ENCODE results near the gene YIPF1. TPM values are rescaled to one million over a fixed set of nuclear protein-coding genes. Genes with fewer than 3 reads are reported as not detected.
"Not testable (repeated sequence)": the region's sequence is repeated elsewhere in the genome, so short reads cannot be mapped to it uniquely, and the experiment has no call there.

YIPF1 gene
- total RNA-seq, 1 donor from 2014 or later: 27.1 TPM

GRCh38 chr1:53888681-53889080, 916 bp downstream of the YIPF1 start:
- Histone ChIP-seq H3K4me1 (ENCODE audit: insufficient read depth, low read length) (peaks cover 8% of the 10 kb centered on the region), H3K79me2 (ENCODE audit: insufficient read depth, low read length) (no peaks in the 10 kb centered on the region), H3K36me3 (ENCODE audit: insufficient read depth, low read length) (no peaks in the 10 kb centered on the region), H3K4me2 (ENCODE audit: low read length) (peak overlapping the region; percentile 90), H3K9ac (ENCODE audit: low read length) (no peak overlapping the region), H3K4me3 (ENCODE audit: insufficient read depth, low read depth, low read length) (peak overlapping the region; percentile 81), H3K27me3 (ENCODE audit: insufficient read depth, low read length) (no peaks in the 10 kb centered on the region), H2AFZ (ENCODE audit: low read depth, low read length) (no peak overlapping the region), H3K27ac (ENCODE audit: low read depth, low read length) (no peak overlapping the region), H3K9me3 (ENCODE audit: insufficient read depth, low read depth, low read length) (no peaks in the 10 kb centered on the region), H4K20me1 (ENCODE audit: insufficient read depth, low read length) (no peaks in the 10 kb centered on the region)
- peak overlapping the region; percentile 86 for H3K27ac Mint-ChIP-seq (ENCODE audit: unreplicated experiment)
- TF ChIP-seq EZH2 (IDR thresholded peaks at IDR 0.05; ENCODE audit: insufficient read depth, low read length): no peak
- TF ChIP-seq, protein P1, sequence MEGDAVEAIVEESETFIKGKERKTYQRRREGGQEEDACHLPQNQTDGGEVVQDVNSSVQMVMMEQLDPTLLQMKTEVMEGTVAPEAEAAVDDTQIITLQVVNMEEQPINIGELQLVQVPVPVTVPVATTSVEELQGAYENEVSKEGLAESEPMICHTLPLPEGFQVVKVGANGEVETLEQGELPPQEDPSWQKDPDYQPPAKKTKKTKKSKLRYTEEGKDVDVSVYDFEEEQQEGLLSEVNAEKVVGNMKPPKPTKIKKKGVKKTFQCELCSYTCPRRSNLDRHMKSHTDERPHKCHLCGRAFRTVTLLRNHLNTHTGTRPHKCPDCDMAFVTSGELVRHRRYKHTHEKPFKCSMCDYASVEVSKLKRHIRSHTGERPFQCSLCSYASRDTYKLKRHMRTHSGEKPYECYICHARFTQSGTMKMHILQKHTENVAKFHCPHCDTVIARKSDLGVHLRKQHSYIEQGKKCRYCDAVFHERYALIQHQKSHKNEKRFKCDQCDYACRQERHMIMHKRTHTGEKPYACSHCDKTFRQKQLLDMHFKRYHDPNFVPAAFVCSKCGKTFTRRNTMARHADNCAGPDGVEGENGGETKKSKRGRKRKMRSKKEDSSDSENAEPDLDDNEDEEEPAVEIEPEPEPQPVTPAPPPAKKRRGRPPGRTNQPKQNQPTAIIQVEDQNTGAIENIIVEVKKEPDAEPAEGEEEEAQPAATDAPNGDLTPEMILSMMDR (IDR thresholded peaks at IDR 0.05; ENCODE audit: insufficient read depth, low read depth, low read length): no peak
- FAIRE-seq: no peak
- peaks cover 3% of the 10 kb centered on the region for H3K9me3 Mint-ChIP-seq (ENCODE audit: unreplicated experiment)
- no peak for DNase-seq (ENCODE audit: low read depth)
- H3K27me3 Mint-ChIP-seq (ENCODE audit: low read depth, unreplicated experiment): peaks cover 1% of the 10 kb centered on the region
- H3K4me3 Mint-ChIP-seq (ENCODE audit: unreplicated experiment): peak overlapping the region; percentile 96
- H3K4me1 Mint-ChIP-seq (ENCODE audit: low read depth, unreplicated experiment): no peaks in the 10 kb centered on the region
- peaks cover 3% of the 10 kb centered on the region for H3K36me3 Mint-ChIP-seq (ENCODE audit: low read depth, unreplicated experiment)

DNA sequence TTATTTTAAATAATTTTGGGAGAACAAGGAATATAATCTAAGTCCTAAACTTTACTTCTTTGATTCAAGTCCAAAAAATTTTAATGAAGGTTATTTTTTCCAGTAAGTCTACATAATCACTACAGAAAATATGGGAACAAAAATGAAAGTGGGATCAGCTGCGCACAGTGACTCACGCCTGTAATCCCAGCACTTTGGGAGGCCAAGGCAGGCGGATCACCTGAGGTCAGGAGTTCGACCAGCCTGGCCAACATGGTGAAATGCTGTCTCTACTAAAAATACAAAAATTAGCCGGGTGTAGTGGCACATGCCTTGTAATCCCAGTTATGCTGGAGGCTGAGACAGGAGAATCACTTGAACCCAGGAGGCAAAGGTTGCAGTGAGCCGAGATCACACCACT, 6.0 kb downstream of the YIPF1 start:
- H4K20me1 ChIP-seq (ENCODE audit: insufficient read depth, low read length); H3K9me3 ChIP-seq (ENCODE audit: insufficient read depth, low read depth, low read length); H3K27me3 ChIP-seq (ENCODE audit: insufficient read depth, low read length); H3K79me2 ChIP-seq (ENCODE audit: insufficient read depth, low read length); DNase-seq (ENCODE audit: low read depth); H3K27ac Mint-ChIP-seq (ENCODE audit: unreplicated experiment); H3K36me3 ChIP-seq (ENCODE audit: insufficient read depth, low read length); H3K4me2 ChIP-seq (ENCODE audit: low read length); H3K27ac ChIP-seq (ENCODE audit: low read depth, low read length); H3K9me3 Mint-ChIP-seq (ENCODE audit: unreplicated experiment); H3K4me1 ChIP-seq (ENCODE audit: insufficient read depth, low read length); H3K9ac ChIP-seq (ENCODE audit: low read length); FAIRE-seq; H3K4me1 Mint-ChIP-seq (ENCODE audit: low read depth, unreplicated experiment); H2AFZ ChIP-seq (ENCODE audit: low read depth, low read length); H3K4me3 Mint-ChIP-seq (ENCODE audit: unreplicated experiment); H3K4me3 ChIP-seq (ENCODE audit: insufficient read depth, low read depth, low read length); H3K27me3 Mint-ChIP-seq (ENCODE audit: low read depth, unreplicated experiment): not testable (repeated sequence)
- peaks cover 20% of the 10 kb centered on the region for H3K36me3 Mint-ChIP-seq (ENCODE audit: low read depth, unreplicated experiment)

DNA sequence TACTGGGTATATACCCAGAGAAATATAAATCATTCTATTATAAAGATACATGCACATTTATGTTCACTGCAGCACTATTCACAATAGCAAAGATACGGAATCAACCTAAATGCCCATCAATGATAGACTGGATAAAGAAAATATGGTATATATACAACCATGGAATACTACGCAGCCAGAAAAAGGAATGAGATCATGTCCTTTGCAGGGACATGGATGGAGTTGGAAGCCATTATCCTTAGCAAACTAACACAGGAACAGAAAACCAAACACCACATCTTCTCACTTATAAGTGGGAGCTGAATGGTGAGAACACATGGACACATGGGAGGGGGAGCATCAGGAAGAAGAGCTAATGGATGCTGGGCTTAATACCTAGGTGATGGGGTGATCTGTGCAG, 7.7 kb downstream of the YIPF1 start:
- H3K9me3 Mint-ChIP-seq (ENCODE audit: unreplicated experiment); DNase-seq (ENCODE audit: low read depth); H4K20me1 ChIP-seq (ENCODE audit: insufficient read depth, low read length); H3K27me3 ChIP-seq (ENCODE audit: insufficient read depth, low read length); H3K4me1 ChIP-seq (ENCODE audit: insufficient read depth, low read length); H3K27me3 Mint-ChIP-seq (ENCODE audit: low read depth, unreplicated experiment); H3K27ac ChIP-seq (ENCODE audit: low read depth, low read length); H3K4me2 ChIP-seq (ENCODE audit: low read length); H3K79me2 ChIP-seq (ENCODE audit: insufficient read depth, low read length); H2AFZ ChIP-seq (ENCODE audit: low read depth, low read length); H3K4me1 Mint-ChIP-seq (ENCODE audit: low read depth, unreplicated experiment); H3K4me3 ChIP-seq (ENCODE audit: insufficient read depth, low read depth, low read length); FAIRE-seq; H3K4me3 Mint-ChIP-seq (ENCODE audit: unreplicated experiment); H3K36me3 ChIP-seq (ENCODE audit: insufficient read depth, low read length); H3K9ac ChIP-seq (ENCODE audit: low read length); H3K9me3 ChIP-seq (ENCODE audit: insufficient read depth, low read depth, low read length); H3K27ac Mint-ChIP-seq (ENCODE audit: unreplicated experiment): not testable (repeated sequence)
- H3K36me3 Mint-ChIP-seq (ENCODE audit: low read depth, unreplicated experiment): peaks cover 20% of the 10 kb centered on the region
